Suprapubic skin (tissue), 4 donors: ENCODE results near the gene PPM1H. TPM values are rescaled to one million over a fixed set of nuclear protein-coding genes. Genes with fewer than 3 reads are reported as not detected.
"Not testable (repeated sequence)": the region's sequence is repeated elsewhere in the genome, so short reads cannot be mapped to it uniquely, and the experiment has no call there.

Experiments
- DNase-seq, 2 donors: peaks; one replicate each; pipeline ENCODE4 v3.0.0-alpha.2; 2019; ENCODE audit warnings: low spot score in 2 of 2
- H3K27ac ChIP-seq: fragments of 200-600 bp; sonication (generic); one replicate; pipeline ENCODE4 v1.5.1; 2019
- H3K27me3 ChIP-seq: fragments of 200-600 bp; sonication (generic); one replicate; pipeline ENCODE4 v1.5.1; 2019
- H3K36me3 ChIP-seq: fragments of 200-600 bp; sonication (generic); one replicate; pipeline ENCODE4 v1.5.1; 2019
- H3K4me1 ChIP-seq: fragments of 200-600 bp; sonication (generic); one replicate; pipeline ENCODE4 v1.5.1; 2019
- H3K4me3 ChIP-seq: fragments of 200-600 bp; sonication (generic); one replicate; pipeline ENCODE4 v1.5.1; 2019; ENCODE audit warnings: mild to moderate bottlenecking
- H3K9me3 ChIP-seq: fragments of 200-600 bp; sonication (generic); one replicate; pipeline ENCODE4 v1.5.1; 2019
- CTCF ChIP-seq, 2 donors: fragments of 200-600 bp in 1 of 2; fragments of 450-650 bp in 1 of 2; sonication (generic) in 1 of 2; IDR thresholded peaks; one replicate each; pipeline ENCODE4 v1.5.1; 2016 to 2019; ENCODE audit warnings: antibody characterized with exemption in 2 of 2, mild to moderate bottlenecking in 1 of 2, moderate library complexity in 1 of 2
- EP300 ChIP-seq: sonication (generic); formaldehyde crosslinking; IDR thresholded peaks from one replicate; pipeline ENCODE4 v1.6.1; 2017; ENCODE audit warnings: antibody characterized with exemption
- POLR2A ChIP-seq, 2 donors: fragments of 450-650 bp; IDR thresholded peaks; one replicate each; pipeline ENCODE4 v1.6.1; 2017; ENCODE audit warnings: antibody characterized with exemption in 2 of 2, mild to moderate bottlenecking in 2 of 2, moderate library complexity in 2 of 2
- POLR2AphosphoS5 ChIP-seq, 3 donors: sonication (generic); formaldehyde crosslinking; IDR thresholded peaks; one replicate each; pipeline ENCODE4 v1.6.1; 2017; ENCODE audit warnings: antibody characterized with exemption in 3 of 3
- WGBS: methylation state at CpG from one replicate; pipeline ENCODE4 v1.1.5; 2018; 5-methylcytosine and 5-hydroxymethylcytosine counted together
- total RNA-seq, 4 donors: library from RNA; depleted of rRNA; stranded (reverse); fragments of >200 nt; gene quantifications; one replicate each; pipeline ENCODE4 v1.1.0, GENCODE V29; 2016

The PPM1H gene
- total RNA-seq, 4 donors from 2014 or later: 2.3 to 8.1 (median 4.9) TPM

DNA sequence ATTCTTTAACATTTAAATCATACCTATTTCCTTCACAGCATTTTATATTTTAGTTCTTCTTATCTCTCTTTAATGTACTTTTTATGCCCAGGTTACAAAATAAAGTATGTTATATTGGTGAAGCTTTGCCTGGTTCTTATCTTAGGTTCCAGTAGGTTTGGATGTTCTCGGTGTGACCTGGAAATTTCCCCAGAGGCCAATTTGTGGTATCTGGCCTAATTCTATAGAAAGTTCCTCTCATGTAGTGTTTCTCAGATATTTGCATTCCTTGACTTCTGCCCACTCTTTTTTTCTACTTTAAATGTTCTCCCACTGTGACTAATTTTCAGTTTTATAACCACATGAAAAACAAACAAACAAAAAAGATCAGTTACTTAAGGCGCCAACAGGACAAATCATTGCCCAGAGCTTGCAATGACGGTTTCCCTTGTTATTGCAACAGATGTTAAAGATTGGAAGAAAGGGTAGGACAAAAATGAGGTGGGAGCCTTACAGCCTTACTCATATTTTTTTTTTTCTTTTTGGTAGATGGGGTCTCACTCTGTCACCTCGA, 41.2 kb upstream of the PPM1H start:
- no peak for DNase-seq
- H3K27ac ChIP-seq: no peak overlapping the region
- no peaks in the 10 kb centered on the region for H3K9me3 ChIP-seq
- no peaks in the 10 kb centered on the region for H3K4me1 ChIP-seq
- no peaks in the 10 kb centered on the region for H3K36me3 ChIP-seq
- H3K27me3 ChIP-seq: no peaks in the 10 kb centered on the region
- no peak overlapping the region for H3K4me3 ChIP-seq
- 88% methylated on average over 4 of the region's 4 CpGs for WGBS
- TF ChIP-seq EP300 (no peak), POLR2A (IDR thresholded peaks at IDR 0.05) (no peak), CTCF (IDR thresholded peaks at IDR 0.05) (no peak), POLR2AphosphoS5 (IDR thresholded peaks at IDR 0.05) (no peak)

- Histone ChIP-seq H3K4me1 (no peaks in the 10 kb centered on the region), H3K9me3 (no peaks in the 10 kb centered on the region), H3K27me3 (no peaks in the 10 kb centered on the region), H3K4me3 (no peak overlapping the region), H3K36me3 (no peaks in the 10 kb centered on the region), H3K27ac (no peak overlapping the region)
- DNase-seq: no peak
- WGBS: 97% methylated on average over 1 of the region's 1 CpG
- no peak for TF ChIP-seq CTCF (IDR thresholded peaks at IDR 0.05)
- TF ChIP-seq EP300: no peak
- no peak for TF ChIP-seq POLR2AphosphoS5 (IDR thresholded peaks at IDR 0.05)
- no peak for TF ChIP-seq POLR2A (IDR thresholded peaks at IDR 0.05)
These were observed 37.0 kb upstream of the PPM1H start for GRCh38 chr12:62971769-62972525.

DNA sequence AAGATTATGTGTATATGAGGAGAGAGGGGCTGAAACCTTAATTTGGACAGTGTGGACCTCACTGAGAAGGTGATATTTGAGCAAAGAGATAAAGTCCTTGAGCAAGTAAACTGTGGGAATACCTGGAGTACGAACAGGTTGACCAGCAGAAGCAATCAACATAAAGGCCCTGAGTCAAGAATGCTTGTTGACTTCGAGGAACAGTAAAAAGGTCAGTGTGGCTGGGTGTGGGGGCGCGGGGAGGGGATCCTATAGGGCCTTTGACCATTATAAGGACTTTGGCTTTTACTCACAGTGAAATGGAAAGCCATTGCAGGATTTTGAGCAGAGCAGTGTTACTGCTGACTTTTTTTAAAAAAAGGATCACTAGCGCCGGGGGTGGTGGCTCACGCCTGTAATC, 34.7 kb upstream of the PPM1H start:
- Histone ChIP-seq H3K9me3 (no peaks in the 10 kb centered on the region), H3K4me1 (no peaks in the 10 kb centered on the region), H3K27me3 (no peaks in the 10 kb centered on the region), H3K4me3 (no peak overlapping the region), H3K27ac (no peak overlapping the region), H3K36me3 (no peaks in the 10 kb centered on the region)
- 88% methylated on average over 7 of the region's 7 CpGs for WGBS
- TF ChIP-seq POLR2A (IDR thresholded peaks at IDR 0.05): no peak
- TF ChIP-seq CTCF (IDR thresholded peaks at IDR 0.05): no peak
- TF ChIP-seq POLR2AphosphoS5 (IDR thresholded peaks at IDR 0.05): no peak
- no peak for TF ChIP-seq EP300
- no peak for DNase-seq

DNA sequence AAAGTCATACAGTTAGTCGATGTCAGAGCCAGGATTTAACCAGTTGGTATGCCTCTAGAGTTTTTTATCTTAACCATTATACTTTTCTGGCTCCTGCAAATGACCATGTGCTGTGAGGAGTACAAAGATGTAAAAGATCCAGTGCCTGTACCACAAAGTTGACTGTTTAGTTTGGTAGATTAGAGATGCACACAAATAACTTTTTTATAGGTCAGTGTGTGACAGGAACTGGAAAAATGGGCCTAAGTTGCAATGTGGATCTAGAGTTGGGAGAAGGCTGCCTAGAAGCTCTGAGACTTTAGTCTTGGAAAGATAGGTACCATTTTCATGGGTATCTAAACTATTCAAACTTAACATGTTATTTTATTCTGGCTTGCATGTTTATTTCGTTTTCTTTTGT, 32.8 kb upstream of the PPM1H start:
- DNase-seq: no peak
- Histone ChIP-seq H3K27ac (no peak overlapping the region), H3K27me3 (no peaks in the 10 kb centered on the region), H3K36me3 (no peaks in the 10 kb centered on the region), H3K4me1 (no peaks in the 10 kb centered on the region), H3K9me3 (no peaks in the 10 kb centered on the region), H3K4me3 (no peak overlapping the region)
- 76% methylated on average over 2 of the region's 2 CpGs for WGBS
- TF ChIP-seq EP300 (no peak), POLR2A (IDR thresholded peaks at IDR 0.05) (no peak), POLR2AphosphoS5 (IDR thresholded peaks at IDR 0.05) (no peak), CTCF (IDR thresholded peaks at IDR 0.05) (no peak)

GRCh38 chr12:62966990-62967506, 32.1 kb upstream of the PPM1H start:
- Histone ChIP-seq H3K4me1 (no peaks in the 10 kb centered on the region), H3K36me3 (no peaks in the 10 kb centered on the region), H3K27me3 (no peaks in the 10 kb centered on the region), H3K27ac (no peak overlapping the region), H3K9me3 (no peaks in the 10 kb centered on the region), H3K4me3 (no peak overlapping the region)
- TF ChIP-seq CTCF (IDR thresholded peaks at IDR 0.05) (no peak), POLR2AphosphoS5 (IDR thresholded peaks at IDR 0.05) (no peak), EP300 (no peak), POLR2A (IDR thresholded peaks at IDR 0.05) (no peak)
- DNase-seq: no peak

GRCh38 chr12:62966446-62966989, 31.6 kb upstream of the PPM1H start:
- H3K27ac ChIP-seq, H3K9me3 ChIP-seq, H3K4me3 ChIP-seq, DNase-seq, H3K27me3 ChIP-seq, H3K4me1 ChIP-seq, H3K36me3 ChIP-seq: not testable (repeated sequence)
- WGBS: 75% methylated on average over 8 of the region's 8 CpGs

DNA sequence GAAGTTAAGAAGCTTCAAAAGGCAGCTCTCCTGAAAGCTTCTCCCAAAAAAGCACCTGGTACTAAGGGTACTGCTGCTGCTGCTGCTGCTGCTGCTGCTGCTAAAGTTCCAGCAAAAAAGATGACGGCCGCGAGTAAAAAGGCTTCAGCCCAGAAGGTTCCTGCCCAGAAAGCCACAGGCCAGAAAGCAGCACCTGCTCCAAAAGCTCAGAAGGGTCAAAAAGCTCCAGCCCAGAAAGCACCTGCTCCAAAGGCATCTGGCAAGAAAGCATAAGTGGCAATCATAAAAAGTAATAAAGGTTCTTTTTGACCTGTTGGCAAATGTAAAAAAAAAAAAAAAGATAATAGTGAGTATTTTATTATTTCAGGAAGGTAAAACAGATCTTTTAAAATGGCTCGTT, 30.8 kb upstream of the PPM1H start:
- H3K9me3 ChIP-seq, H3K36me3 ChIP-seq, DNase-seq, H3K4me3 ChIP-seq, H3K27me3 ChIP-seq, H3K27ac ChIP-seq, H3K4me1 ChIP-seq: not testable (repeated sequence)
- 84% methylated on average over 4 of the region's 4 CpGs for WGBS

DNA sequence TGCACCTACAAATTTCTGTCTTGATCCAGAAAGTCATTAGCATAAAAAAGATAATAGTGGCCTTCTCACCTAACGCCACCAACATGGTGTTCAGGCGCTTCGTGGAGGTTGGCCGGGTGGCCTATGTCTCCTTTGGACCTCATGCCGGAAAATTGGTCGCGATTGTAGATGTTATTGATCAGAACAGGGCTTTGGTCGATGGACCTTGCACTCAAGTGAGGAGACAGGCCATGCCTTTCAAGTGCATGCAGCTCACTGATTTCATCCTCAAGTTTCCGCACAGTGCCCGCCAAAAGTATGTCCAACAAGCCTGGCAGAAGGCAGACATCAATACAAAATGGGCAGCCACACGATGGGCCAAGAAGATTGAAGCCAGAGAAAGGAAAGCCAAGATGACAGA, 30.3 kb upstream of the PPM1H start:
- H3K4me3 ChIP-seq, H3K4me1 ChIP-seq, H3K36me3 ChIP-seq, DNase-seq, H3K9me3 ChIP-seq, H3K27me3 ChIP-seq, H3K27ac ChIP-seq: not testable (repeated sequence)
- 87% methylated on average over 11 of the region's 11 CpGs for WGBS
